ENCODE results near the gene CDC42BPB. TPM values are rescaled to one million over a fixed set of nuclear protein-coding genes. Genes with fewer than 3 reads are reported as not detected.

CDC42BPB gene
- total RNA-seq, 2 donors from 2014 or later = 66.2 to 102 TPM

DNA sequence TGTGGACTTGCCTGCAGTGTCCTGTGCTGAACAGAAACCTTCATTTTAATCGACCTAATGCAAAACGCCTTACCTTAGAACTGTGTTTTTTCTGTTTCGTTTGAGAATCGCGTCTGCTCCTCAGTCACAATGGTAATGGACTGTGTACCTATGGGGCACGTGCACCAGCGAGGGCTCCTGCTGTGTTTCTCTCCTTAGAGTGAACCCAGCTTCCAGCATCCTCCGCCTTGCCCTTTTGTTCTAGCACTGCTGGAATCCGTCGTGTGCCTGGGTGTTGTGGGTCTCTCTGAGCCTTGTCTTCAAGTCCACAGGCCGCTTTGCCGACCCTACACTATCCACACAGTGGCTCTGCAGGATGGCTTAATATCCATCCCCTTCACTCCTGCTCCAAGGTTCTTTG is 131.2 kb downstream of the CDC42BPB start:
- DNase-seq (no peak), ATAC-seq (no peak)
- no peaks in the 10 kb centered on the region for H3K36me3 ChIP-seq (replicated peaks in 1 of 2; ENCODE audit: insufficient read depth in 1 of 2, low read depth in 2 of 2)
- no peak for TF ChIP-seq POLR2A (IDR thresholded peaks at IDR 0.05)
- TF ChIP-seq, protein P1, sequence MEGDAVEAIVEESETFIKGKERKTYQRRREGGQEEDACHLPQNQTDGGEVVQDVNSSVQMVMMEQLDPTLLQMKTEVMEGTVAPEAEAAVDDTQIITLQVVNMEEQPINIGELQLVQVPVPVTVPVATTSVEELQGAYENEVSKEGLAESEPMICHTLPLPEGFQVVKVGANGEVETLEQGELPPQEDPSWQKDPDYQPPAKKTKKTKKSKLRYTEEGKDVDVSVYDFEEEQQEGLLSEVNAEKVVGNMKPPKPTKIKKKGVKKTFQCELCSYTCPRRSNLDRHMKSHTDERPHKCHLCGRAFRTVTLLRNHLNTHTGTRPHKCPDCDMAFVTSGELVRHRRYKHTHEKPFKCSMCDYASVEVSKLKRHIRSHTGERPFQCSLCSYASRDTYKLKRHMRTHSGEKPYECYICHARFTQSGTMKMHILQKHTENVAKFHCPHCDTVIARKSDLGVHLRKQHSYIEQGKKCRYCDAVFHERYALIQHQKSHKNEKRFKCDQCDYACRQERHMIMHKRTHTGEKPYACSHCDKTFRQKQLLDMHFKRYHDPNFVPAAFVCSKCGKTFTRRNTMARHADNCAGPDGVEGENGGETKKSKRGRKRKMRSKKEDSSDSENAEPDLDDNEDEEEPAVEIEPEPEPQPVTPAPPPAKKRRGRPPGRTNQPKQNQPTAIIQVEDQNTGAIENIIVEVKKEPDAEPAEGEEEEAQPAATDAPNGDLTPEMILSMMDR (IDR thresholded peaks at IDR 0.05) = no peak
- H3K4me3 ChIP-seq = no peak overlapping the region
- no peak overlapping the region for H3K27ac ChIP-seq
- H3K4me1 ChIP-seq = peaks cover 37% of the 10 kb centered on the region
- no peaks in the 10 kb centered on the region for H3K9me3 ChIP-seq
- peaks cover 5 to 41% of the 10 kb centered on the region in 2 donors for H3K27me3 ChIP-seq
- intact Hi-C loops (cut with DNase I) = loop anchor here (10.0 kb wide), 1 partner anchor 231 kb away; no protein-coding TSS in a partner anchor
- 61 to 62% methylated on average over 12 of the region's 12 CpGs for WGBS, 2 donors

DNA sequence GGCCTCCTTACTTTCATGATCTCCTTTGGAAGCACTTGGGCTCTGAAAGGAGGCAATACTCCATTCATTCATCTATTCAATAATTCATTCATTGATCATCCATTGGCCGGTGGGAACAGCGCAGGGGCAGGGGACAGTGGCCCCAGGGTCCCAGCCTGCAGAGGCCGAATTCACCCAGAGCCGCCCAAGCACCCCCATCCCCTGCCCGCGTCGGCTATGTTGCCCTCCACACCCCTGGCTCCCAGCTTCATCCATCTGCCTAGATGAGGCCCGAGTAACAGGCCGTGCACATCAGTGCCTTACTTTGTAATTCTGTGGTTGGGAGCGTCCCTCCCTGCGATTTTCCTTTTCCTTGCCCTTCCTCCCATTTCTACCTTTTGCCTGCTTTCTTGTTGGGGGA is 131.7 kb downstream of the CDC42BPB start:
- 76 to 77% methylated on average over 11 of the region's 11 CpGs for WGBS, 2 donors
- Histone ChIP-seq H3K4me3 (no peak overlapping the region), H3K27ac (no peak overlapping the region), H3K36me3 (replicated peaks in 1 of 2; ENCODE audit: insufficient read depth in 1 of 2, low read depth in 2 of 2) (no peaks in the 10 kb centered on the region), H3K4me1 (peaks cover 34% of the 10 kb centered on the region), H3K27me3 (peaks cover 5 to 39% of the 10 kb centered on the region in 2 donors), H3K9me3 (no peaks in the 10 kb centered on the region)
- ATAC-seq = no peak
- TF ChIP-seq, protein P1 (IDR thresholded peaks at IDR 0.05) = no peak
- no peak for TF ChIP-seq POLR2A (IDR thresholded peaks at IDR 0.05)
- intact Hi-C loops (cut with DNase I) = loop anchor here (10.0 kb wide), 1 partner anchor 231 kb away; no protein-coding TSS in a partner anchor
- DNase-seq = no peak

DNA sequence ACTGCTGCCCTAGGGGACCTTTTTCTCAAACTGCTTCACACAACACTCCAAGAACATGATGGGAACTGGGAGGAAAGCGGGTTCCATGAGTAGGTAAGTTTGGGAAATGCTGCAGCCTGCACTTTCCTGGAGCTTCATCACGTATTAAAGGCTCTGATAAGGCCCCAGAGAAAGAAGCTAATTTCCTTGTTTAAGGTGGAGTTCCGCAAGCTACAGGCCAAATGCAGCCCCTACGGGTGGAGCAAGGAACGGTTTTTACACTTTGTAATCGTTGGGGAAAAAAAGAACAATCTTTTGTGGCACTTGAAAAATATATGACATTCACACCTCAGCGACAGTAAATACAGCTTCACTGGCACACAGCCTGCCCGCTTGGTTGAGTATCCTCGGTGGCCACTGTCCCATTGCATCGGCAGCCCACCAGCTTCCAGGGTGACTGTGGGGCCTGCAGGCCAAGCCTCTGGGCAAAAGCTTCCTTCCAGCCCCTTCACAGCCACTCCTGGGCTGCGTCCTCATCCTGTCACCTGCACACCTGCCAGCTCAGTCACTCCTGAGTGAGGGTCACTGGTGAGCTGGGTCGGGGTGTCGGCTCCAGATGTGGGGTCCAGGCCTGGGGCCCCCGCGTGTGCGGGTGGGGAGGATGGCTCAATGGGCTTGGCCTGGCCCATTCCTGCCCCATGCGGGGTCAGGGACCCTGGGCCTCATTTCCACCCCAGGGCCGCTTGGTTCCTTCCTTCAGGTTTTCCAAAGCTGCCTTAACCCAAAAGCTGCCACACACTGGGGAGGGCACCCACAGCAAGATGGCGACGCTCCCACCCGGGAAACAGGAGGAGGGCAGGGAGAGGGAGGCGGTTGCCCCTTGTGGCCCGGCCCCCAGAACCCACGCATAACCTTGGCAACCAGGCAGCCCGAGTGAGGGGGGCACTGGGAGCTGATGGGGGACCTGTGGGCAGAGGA is 132.4 kb downstream of the CDC42BPB start:
- TF ChIP-seq, protein P1 (IDR thresholded peaks at IDR 0.05) = no peak
- TF ChIP-seq POLR2A (IDR thresholded peaks at IDR 0.05) = no peak
- 72 to 76% methylated on average over 16 to 22 of the region's 25 CpGs for WGBS, 2 donors
- Histone ChIP-seq H3K36me3 (replicated peaks in 1 of 2; ENCODE audit: insufficient read depth in 1 of 2, low read depth in 2 of 2) (no peaks in the 10 kb centered on the region), H3K9me3 (no peaks in the 10 kb centered on the region), H3K4me3 (no peak overlapping the region), H3K4me1 (peaks cover 27% of the 10 kb centered on the region), H3K27ac (no peak overlapping the region), H3K27me3 (peaks cover 5 to 31% of the 10 kb centered on the region in 2 donors)
- no peak for ATAC-seq
- intact Hi-C loops (cut with DNase I) = loop anchor here (10.0 kb wide), 1 partner anchor 230 kb away; no protein-coding TSS in a partner anchor
- DNase-seq = no peak

DNA sequence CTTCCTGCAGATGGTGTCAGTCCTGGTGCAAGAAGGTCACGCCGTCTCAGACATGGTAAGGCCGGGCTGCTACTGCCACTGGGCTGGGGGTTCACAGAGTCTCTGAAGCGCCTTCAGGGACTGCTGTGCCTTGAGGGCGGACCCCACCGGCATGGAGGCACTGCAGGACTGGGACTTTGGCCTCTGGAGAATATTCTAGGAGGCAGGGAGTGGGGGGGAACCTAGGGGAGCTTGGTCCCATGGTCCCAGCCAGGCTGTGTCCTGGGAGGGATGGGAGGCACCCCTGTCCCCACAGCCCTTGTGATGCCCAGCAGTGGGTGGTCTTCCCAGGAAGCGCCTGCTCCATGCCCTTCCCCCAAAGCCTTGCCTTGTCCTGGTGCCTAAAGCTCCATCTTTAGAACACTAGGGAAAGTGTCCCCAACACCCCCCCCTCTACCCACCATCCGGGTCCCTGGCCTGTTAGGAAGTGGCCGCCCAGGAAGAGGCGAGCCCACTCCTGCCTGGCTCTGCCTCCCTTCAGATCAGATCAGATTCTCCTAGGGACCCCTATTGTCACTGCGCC is 133.3 kb downstream of the CDC42BPB start:
- H3K4me3 ChIP-seq = no peak overlapping the region
- no peaks in the 10 kb centered on the region for H3K9me3 ChIP-seq
- no peak overlapping the region for H3K27ac ChIP-seq
- 42 to 47% methylated on average over 6 to 11 of the region's 11 CpGs for WGBS, 2 donors
- intact Hi-C loops (cut with DNase I) = loop anchor here (10.0 kb wide), 1 partner anchor 229 kb away; no protein-coding TSS in a partner anchor
- H3K36me3 ChIP-seq (replicated peaks in 1 of 2; ENCODE audit: insufficient read depth in 1 of 2, low read depth in 2 of 2) = no peaks in the 10 kb centered on the region
- TF ChIP-seq, protein P1 (IDR thresholded peaks at IDR 0.05) = no peak
- TF ChIP-seq POLR2A (IDR thresholded peaks at IDR 0.05) = no peak
- ATAC-seq = no peak
- peaks cover 0 to 22% of the 10 kb centered on the region in 2 donors for H3K27me3 ChIP-seq
- no peak for DNase-seq
- peaks cover 18% of the 10 kb centered on the region for H3K4me1 ChIP-seq
